ENCODE results near the gene EVA1A.
"Not testable (repeated sequence)": the region's sequence is repeated elsewhere in the genome, so short reads cannot be mapped to it uniquely, and the experiment has no call there.

EVA1A gene

DNA sequence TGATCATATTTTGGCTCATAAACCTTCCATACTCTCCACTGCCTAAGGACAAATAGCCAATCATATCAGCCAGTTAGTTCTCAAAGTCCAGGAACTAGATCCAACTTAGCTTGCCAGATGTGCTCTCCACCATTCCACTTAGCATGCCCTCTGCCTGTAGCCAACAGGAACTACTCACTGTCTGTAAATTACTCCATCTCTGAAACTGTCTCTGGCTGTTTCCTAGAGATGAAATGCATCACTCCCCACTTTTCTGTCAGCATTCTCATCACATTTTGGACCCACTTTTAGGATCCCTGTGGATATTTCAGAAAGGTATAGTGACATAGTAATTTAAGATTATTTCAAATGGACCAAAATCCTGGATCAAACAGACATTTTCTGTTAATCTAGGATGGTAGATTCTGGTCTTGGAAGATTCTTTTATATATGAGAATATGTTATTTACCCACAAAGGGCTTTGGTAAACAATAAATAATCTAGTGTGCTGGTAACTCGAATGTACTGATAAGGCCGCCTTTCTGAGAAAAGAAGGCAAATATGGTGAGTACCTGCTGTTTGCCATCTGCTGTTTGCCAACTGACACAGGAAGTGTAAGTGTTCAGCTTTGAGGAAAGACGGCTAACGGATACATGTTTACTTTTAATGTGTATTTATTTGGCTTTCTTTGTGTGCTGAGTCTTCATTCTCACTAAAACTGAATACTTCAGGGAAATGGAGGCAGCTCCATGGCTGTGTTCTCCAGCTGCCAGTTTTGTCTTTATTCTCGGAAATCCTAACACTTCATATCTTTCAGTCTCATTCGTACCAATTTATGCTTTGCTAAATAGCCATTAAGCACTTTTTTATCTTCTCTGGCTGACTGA lies 79.5 kb downstream of the EVA1A start:
- no peak for DNase-seq

DNA sequence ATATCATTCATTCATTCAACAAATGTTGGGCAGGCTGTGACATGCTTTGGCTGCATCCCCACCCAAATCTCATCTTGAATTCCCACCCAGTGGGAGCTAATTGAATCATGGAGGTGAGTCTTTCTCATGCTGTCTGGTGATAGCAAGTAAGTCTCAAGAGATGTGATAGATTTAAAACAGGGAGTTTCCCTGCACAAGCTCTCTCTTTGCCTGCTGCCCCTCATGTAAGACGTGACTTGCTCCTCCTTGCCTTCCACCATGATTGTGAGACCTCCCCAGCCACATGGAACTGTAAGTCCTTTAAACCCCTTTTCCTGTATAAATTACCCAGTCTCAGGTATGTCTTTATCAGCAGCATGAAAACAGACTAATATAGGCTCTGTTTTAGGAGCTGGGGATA lies 83.0 kb downstream of the EVA1A start:
- DNase-seq: not testable (repeated sequence)

GRCh38 chr2:75476761-75477160 lies 84.0 kb downstream of the EVA1A start:
- DNase-seq: no peak

- no peak for DNase-seq
Measured at GRCh38 chr2:75475976-75476375, 84.8 kb downstream of the EVA1A start.

DNA sequence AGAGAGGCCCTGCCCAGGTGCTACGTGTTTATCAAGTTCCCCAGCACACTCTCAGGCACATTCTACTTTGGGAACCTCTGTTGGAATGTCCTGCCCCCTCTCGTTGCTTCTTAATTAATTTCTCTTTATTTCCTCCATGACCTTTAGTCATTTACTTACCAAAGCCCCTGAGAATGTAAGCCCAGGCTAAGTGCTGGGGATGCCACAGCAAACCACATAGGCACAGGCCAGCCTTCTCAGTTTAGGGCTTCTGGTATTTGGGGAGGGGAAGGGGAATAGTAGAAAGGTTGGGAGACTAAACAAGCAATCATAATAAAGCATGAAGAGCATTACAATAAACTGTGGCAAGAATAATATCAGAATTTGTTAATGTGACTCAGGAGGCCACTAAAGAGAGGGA lies 85.7 kb downstream of the EVA1A start:
- no peak for DNase-seq

- no peak for DNase-seq
Measured at GRCh38 chr2:75474115-75474514, 86.6 kb downstream of the EVA1A start.

DNA sequence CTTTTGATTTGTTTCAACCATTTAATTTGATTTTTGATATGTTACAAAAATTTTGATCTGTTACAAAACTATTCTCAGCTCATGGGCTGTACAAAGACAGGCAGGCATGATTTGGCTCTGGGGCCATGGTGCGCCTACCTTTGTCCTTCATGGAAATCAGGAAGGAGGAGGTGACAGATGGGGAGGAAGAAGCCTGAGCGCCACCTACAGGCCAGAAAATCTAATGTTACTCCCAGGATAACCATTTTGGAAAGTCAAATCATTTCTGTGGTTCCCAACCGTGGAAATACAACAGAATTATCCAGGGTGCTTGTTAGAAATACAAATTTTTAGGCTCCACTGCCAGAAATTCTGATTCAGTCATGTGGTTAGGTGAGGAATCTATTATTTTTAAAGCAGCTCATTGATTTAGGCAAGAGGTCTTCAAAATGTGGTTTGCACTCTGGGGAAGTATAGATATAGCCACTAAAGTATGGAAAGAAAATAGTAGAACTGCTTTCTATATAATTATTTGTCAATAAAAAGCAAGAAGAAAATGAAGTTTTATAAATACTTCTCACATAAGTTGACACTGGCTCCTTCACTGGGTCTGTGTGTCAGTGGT lies 93.9 kb downstream of the EVA1A start:
- no peak for DNase-seq

- DNase-seq: no peak
Measured at GRCh38 chr2:75465317-75465984, 95.3 kb downstream of the EVA1A start.

DNA sequence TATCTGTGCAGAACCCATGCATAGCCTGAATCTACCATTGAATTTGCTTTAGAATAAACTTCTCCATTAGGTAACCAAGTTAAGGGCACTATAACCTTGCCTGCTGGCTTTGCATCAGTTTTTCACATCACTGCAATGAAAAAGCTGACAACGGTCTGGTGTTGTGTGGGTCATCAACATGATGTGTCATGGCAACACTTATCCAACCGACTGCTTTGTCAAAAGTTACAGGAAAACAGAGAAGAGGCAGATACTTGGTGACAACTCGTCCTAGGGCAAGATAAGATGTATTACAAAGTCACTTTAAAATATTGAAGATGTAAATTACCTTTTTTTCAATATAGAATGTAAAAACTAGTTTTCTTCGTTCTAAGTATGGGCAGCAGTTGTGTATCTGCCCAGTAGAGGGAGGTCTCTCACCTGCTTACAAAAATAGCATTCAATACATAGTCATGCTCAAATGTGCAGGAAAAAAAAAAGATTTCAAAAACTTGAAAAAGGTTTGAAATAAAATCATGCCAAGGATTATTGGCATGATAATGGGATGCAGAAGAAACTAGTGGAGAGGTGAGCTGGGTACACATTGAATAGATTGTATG lies 96.3 kb downstream of the EVA1A start:
- DNase-seq: no peak

- no peak for DNase-seq
Measured at GRCh38 chr2:75462721-75463120, 98.0 kb downstream of the EVA1A start.

GRCh38 chr2:75462206-75462605 lies 98.5 kb downstream of the EVA1A start:
- DNase-seq: no peak

GRCh38 chr2:75460630-75461029 lies 100.1 kb downstream of the EVA1A start:
- DNase-seq: no peak

- no peak for DNase-seq
Measured at GRCh38 chr2:75459565-75460310, 101.0 kb downstream of the EVA1A start.

DNA sequence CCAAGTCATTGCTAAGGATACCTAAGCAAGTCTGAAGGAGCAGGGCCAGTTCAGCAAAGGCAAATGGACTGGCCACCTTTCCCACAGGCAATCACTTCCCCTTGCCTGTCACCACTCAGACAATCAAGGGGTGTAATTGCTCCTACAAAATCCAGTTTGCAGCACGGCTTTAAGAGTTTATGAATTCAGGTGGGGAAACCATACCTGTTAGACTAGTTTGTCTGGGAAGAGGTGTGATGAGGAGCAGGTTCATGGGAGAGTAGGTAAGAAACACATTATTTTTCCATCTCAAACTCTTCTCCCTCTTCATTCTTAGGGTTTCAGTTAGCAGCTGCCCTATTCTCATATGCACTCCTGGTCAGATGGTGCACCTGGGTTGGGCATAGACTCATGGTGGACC lies 102.5 kb downstream of the EVA1A start:
- no peak for DNase-seq

GRCh38 chr2:75456825-75457224 lies 103.9 kb downstream of the EVA1A start:
- DNase-seq: no peak

DNA sequence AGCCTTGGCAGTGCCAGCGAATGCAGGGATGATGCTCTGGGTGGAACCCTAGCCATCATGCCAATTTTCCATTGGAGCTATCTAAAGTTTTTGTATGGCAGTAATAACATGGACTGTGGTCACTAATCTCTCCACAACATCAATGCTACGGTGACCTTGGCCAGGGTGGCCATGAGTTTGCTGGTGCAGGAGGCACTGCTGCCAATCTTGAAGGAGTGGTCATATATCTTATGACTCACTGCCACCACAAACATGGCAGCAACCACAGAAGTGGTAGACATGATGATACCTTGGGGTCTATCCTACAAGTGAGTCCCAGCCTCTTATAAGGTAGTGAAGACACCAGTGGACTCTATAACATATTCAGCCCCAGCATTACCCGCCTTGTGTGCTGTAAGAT lies 104.6 kb downstream of the EVA1A start:
- no peak for DNase-seq

DNA sequence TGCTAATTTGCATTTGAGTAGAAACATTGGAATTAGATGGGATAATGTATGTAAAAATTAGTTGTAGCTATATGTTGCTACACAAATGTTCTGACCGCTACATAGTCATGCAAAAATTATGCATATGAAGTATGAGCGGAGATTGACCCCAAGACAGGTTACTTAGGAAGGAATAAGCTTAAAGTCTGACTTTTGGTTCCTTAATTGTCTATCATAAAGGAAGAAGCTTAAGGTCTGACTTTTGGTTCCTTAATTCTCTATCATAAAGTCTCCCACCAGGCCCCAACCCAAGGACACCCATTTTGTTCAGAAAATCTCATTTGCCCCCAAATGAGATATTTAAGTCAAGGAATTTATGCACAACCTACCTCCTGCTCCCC lies 106.5 kb downstream of the EVA1A start:
- no peak for DNase-seq

GRCh38 chr2:75453384-75454240 lies 107.1 kb downstream of the EVA1A start:
- DNase-seq: no peak

DNA sequence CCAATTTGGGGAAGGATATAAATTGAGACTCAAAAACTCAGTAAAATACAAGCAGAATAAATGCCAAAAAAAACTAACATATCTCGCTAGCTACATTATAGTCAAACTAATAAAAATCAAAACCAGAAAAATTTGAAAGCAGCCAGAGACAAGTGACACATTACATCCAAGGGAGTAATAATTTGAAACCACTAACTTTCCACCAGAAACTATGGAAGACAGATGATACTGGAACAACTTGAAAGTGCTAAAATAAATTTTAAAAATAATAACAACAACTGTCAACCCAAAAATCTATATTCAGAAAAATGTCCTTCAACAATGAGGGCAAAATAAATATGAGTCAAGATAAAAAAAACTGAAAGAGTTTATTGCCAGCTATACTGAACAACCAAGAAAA lies 110.7 kb downstream of the EVA1A start:
- no peak for DNase-seq

DNA sequence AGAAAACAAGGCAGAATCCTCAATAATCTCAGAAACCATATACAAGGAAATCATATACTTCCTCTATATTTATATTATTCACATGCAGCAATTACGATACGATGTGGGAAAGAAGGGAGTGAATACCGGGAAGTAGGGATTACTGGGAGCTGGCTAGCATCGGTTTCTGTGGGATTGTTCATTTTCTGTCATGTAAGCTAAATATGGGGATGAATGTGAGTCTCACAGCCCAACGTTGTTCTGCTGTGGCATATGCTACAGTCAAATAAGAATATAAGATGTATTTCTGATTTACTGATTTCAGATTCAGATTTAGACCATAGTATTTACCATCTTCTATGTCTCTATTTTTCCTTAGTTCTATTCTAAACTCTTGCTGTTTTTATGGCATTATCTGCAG lies 113.6 kb downstream of the EVA1A start:
- DNase-seq: no peak
